Neural progenitor cell (in vitro differentiated cells): ENCODE measurements around the gene RALBP1. TPM values are rescaled to one million over a fixed set of nuclear protein-coding genes. Genes with fewer than 3 reads are reported as not detected.

Source experiments
- DNase-seq: peaks from one replicate; pipeline ENCODE4 v3.0.0-alpha.2; 2016; ENCODE audit warnings: low spot score
- H2AFZ ChIP-seq: fragments of 200-600 bp; sonication (generic); replicated peaks from 2 replicates; pipeline ENCODE4 v1.6.1; 2016; ENCODE audit warnings: antibody characterized with exemption
- H3F3A ChIP-seq: fragments of 200-600 bp; sonication (generic); 2 replicates; pipeline ENCODE4 v1.6.1; 2016; ENCODE audit warnings: antibody characterized with exemption, low read depth
- H3K27ac ChIP-seq: fragments of 200-600 bp; sonication (generic); 2 replicates; pipeline ENCODE4 v1.5.1; 2016; ENCODE audit warnings: mild to moderate bottlenecking
- H3K27me3 ChIP-seq: fragments of 200-600 bp; sonication (generic); 2 replicates; pipeline ENCODE4 v1.6.1; 2016; ENCODE audit warnings: mild to moderate bottlenecking, moderate library complexity
- H3K36me3 ChIP-seq: fragments of 200-600 bp; sonication (generic); 2 replicates; pipeline ENCODE4 v1.5.1; 2016
- H3K4me1 ChIP-seq: fragments of 200-600 bp; sonication (generic); 2 replicates; pipeline ENCODE4 v1.6.1; 2016; ENCODE audit warnings: mixed run types
- H3K4me2 ChIP-seq: fragments of 200-600 bp; sonication (generic); 2 replicates; pipeline ENCODE4 v1.6.1; 2016
- H3K4me3 ChIP-seq: fragments of 200-600 bp; sonication (generic); 2 replicates; pipeline ENCODE4 v1.5.1; 2016
- H3K79me2 ChIP-seq: fragments of 200-600 bp; sonication (generic); 2 replicates; pipeline ENCODE4 v1.6.1; 2016; ENCODE audit warnings: low read depth
- H3K9ac ChIP-seq: fragments of 200-600 bp; sonication (generic); 2 replicates; pipeline ENCODE4 v1.6.1; 2016
- H3K9me3 ChIP-seq: fragments of 200-600 bp; sonication (generic); 2 replicates; pipeline ENCODE4 v1.5.1; 2016; ENCODE audit warnings: low read depth
- H4K20me1 ChIP-seq: fragments of 200-600 bp; sonication (generic); 2 replicates; pipeline ENCODE4 v1.6.1; 2016; ENCODE audit warnings: low read depth
- H3K27ac Mint-ChIP-seq: 3 replicates; pipeline ENCODE4 v1.8.0; 2021; ENCODE audit warnings: mixed read lengths
- H3K27me3 Mint-ChIP-seq: 2 replicates; pipeline ENCODE4 v1.8.0; 2022; ENCODE audit warnings: low read depth, mild to moderate bottlenecking, inconsistent platforms, moderate library complexity, mixed read lengths; ENCODE audit not compliant: insufficient read depth
- H3K36me3 Mint-ChIP-seq: 3 replicates; pipeline ENCODE4 v1.8.0; 2021; ENCODE audit warnings: mixed read lengths
- H3K4me1 Mint-ChIP-seq: 3 replicates; pipeline ENCODE4 v1.8.0; 2021; ENCODE audit warnings: mixed read lengths
- H3K4me3 Mint-ChIP-seq: 3 replicates; pipeline ENCODE4 v1.8.0; 2021; ENCODE audit warnings: mild to moderate bottlenecking, moderate library complexity, mixed read lengths
- H3K9me3 Mint-ChIP-seq: 3 replicates; pipeline ENCODE4 v1.8.0; 2020; ENCODE audit warnings: mixed read lengths
- EZH2 ChIP-seq: fragments of 200-600 bp; sonication (generic); IDR thresholded peaks from 2 replicates; pipeline ENCODE4 v1.6.1; 2017; ENCODE audit warnings: antibody characterized with exemption, mild to moderate bottlenecking, moderate library complexity
- EZH2phosphoT487 ChIP-seq: fragments of 200-600 bp; sonication (generic); IDR thresholded peaks from 2 replicates; pipeline ENCODE4 v1.6.1; 2017; ENCODE audit warnings: antibody characterized with exemption
- total RNA-seq: library from RNA; depleted of rRNA; stranded (reverse); fragments of >200 nt; gene quantifications from 2 replicates; pipeline ENCODE4 v1.2.3, GENCODE V29; 2015; ENCODE audit warnings: low replicate concordance
- TF ChIP-seq, protein P1 (sequence below): fragments of 200-600 bp; sonication (generic); IDR thresholded peaks from 2 replicates; pipeline ENCODE4 v1.5.1; 2017; ENCODE audit warnings: antibody characterized with exemption, mild to moderate bottlenecking

The RALBP1 gene
- total RNA-seq, 1 donor from 2014 or later: 61.5 TPM

DNA sequence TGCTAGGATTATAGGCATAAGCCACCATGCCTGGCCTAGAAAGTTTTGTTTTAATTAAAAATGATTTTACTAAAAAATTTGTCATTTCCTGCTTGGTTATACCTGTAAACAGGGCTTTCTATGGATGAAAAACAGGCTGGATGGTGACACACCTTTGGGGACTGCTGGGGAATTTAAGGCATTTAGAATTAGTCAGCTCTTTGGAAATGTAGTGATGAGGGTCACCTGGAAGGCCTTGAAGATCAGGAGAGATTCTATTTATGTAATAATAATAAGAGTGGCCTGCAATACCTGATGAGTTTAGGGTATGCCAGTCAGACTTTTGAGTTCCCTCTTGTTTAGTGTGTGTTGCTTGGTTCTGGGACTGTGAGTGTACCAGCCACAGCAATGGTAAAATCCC, 51.1 kb downstream of the RALBP1 start:
- no peak overlapping the region for H2AFZ ChIP-seq
- TF ChIP-seq, protein P1, sequence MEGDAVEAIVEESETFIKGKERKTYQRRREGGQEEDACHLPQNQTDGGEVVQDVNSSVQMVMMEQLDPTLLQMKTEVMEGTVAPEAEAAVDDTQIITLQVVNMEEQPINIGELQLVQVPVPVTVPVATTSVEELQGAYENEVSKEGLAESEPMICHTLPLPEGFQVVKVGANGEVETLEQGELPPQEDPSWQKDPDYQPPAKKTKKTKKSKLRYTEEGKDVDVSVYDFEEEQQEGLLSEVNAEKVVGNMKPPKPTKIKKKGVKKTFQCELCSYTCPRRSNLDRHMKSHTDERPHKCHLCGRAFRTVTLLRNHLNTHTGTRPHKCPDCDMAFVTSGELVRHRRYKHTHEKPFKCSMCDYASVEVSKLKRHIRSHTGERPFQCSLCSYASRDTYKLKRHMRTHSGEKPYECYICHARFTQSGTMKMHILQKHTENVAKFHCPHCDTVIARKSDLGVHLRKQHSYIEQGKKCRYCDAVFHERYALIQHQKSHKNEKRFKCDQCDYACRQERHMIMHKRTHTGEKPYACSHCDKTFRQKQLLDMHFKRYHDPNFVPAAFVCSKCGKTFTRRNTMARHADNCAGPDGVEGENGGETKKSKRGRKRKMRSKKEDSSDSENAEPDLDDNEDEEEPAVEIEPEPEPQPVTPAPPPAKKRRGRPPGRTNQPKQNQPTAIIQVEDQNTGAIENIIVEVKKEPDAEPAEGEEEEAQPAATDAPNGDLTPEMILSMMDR: no peak
- no peak for TF ChIP-seq EZH2
- TF ChIP-seq EZH2phosphoT487: no peak
- DNase-seq: no peak
- peaks cover 55% of the 10 kb centered on the region for H3K36me3 Mint-ChIP-seq
- H3K4me3 Mint-ChIP-seq: no peak overlapping the region
- no peaks in the 10 kb centered on the region for H3K4me1 Mint-ChIP-seq
- no peak overlapping the region for H3K27ac ChIP-seq
- no peaks in the 10 kb centered on the region for H3K27me3 ChIP-seq
- H3K9ac ChIP-seq: no peak overlapping the region
- peaks cover 10% of the 10 kb centered on the region for H3K9me3 Mint-ChIP-seq
- H3K27me3 Mint-ChIP-seq: no peaks in the 10 kb centered on the region
- no peaks in the 10 kb centered on the region for H3F3A ChIP-seq
- H3K36me3 ChIP-seq: peaks cover 7% of the 10 kb centered on the region
- no peak overlapping the region for H3K4me3 ChIP-seq
- H3K9me3 ChIP-seq: peaks cover 7% of the 10 kb centered on the region
- no peak overlapping the region for H3K27ac Mint-ChIP-seq
- no peak overlapping the region for H3K4me2 ChIP-seq
- H4K20me1 ChIP-seq: no peaks in the 10 kb centered on the region
- H3K4me1 ChIP-seq: no peaks in the 10 kb centered on the region
- H3K79me2 ChIP-seq: no peaks in the 10 kb centered on the region

DNA sequence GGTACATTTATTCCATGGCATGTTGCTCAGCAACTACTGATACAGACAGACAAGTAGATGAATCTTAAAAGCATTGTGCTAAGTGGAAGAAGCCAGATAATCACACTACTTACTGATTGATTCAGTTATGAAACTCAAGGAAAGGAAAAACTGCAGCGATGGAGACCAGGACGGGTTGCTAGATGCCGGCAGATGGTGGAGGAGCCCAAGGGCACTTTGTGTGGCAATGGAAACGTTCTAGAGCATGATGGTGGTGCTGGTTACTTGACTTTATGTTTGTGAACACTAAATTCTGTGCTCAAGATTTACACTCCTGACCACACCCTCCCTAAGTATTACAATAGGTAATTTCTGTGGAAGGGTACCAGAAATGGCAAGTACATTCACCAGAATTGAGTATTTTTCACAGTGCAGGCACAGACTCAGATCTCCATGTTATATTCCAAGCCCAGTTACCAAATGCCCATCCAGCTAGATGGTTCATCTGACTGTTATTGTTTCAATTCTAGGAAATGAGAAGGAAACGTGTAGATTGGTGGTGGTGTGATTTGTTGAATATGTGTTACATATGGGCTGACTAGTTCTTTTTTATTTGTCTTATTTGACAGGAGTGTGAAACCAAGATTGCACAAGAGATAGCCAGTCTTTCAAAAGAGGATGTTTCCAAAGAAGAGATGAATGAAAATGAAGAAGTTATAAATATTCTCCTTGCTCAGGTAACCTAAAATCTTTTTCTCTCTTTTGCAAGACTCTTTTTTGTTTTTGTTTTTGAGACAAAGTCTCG, 55.1 kb downstream of the RALBP1 start:
- no peaks in the 10 kb centered on the region for H3K79me2 ChIP-seq
- no peak overlapping the region for H3K9ac ChIP-seq
- peaks cover 5% of the 10 kb centered on the region for H3K36me3 ChIP-seq
- peaks cover 10% of the 10 kb centered on the region for H3K9me3 Mint-ChIP-seq
- H3K4me3 Mint-ChIP-seq: no peak overlapping the region
- H3K27me3 Mint-ChIP-seq: no peaks in the 10 kb centered on the region
- no peak overlapping the region for H3K4me3 ChIP-seq
- no peak for DNase-seq
- no peak overlapping the region for H3K27ac ChIP-seq
- no peak overlapping the region for H2AFZ ChIP-seq
- no peak for TF ChIP-seq EZH2phosphoT487
- TF ChIP-seq EZH2: no peak
- TF ChIP-seq, protein P1: no peak
- no peak overlapping the region for H3K27ac Mint-ChIP-seq
- H3F3A ChIP-seq: no peaks in the 10 kb centered on the region
- no peaks in the 10 kb centered on the region for H3K27me3 ChIP-seq
- H3K36me3 Mint-ChIP-seq: peaks cover 46% of the 10 kb centered on the region
- peaks cover 8% of the 10 kb centered on the region for H3K4me1 Mint-ChIP-seq
- no peaks in the 10 kb centered on the region for H3K4me1 ChIP-seq
- H3K9me3 ChIP-seq: peaks cover 7% of the 10 kb centered on the region
- no peak overlapping the region for H3K4me2 ChIP-seq
- no peaks in the 10 kb centered on the region for H4K20me1 ChIP-seq

DNA sequence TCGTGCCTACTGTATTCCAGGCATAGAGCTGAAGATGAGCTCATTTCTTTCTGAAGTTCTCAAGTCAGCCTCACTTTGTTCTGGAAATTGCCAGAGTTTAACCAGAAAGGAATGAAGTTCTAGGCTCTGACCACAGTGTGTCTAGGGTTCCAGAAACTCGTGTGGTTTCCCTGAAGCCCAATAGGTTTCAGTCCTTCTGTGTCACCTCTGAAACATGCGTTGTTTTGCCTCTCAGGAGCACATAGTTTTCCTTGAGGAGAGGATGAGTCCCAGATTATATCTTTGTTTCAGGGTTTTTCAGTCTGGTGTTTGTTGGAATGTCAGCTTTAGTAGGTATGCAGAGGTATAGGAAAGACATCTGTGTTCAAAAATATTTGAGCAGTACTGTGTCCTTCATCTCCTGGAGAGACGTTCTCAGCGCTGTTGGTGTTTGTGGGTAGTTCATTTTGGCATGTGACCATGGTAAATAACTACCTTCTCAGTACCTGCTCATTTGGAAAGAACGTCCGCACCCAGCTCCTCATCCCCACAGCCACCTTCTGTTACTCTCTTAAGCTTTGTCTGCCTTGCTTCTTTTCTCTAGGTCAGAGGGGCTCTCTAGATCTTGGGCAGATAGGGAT, 56.6 kb downstream of the RALBP1 start:
- Histone ChIP-seq H4K20me1 (no peaks in the 10 kb centered on the region), H3K36me3 (no peaks in the 10 kb centered on the region), H3K9me3 (peaks cover 7% of the 10 kb centered on the region), H2AFZ (no peak overlapping the region), H3K27me3 (no peaks in the 10 kb centered on the region), H3K27ac (no peak overlapping the region), H3K4me3 (no peak overlapping the region), H3K79me2 (no peaks in the 10 kb centered on the region), H3F3A (no peaks in the 10 kb centered on the region), H3K9ac (no peak overlapping the region), H3K4me1 (no peaks in the 10 kb centered on the region), H3K4me2 (no peak overlapping the region)
- Mint-ChIP-seq H3K4me3 (no peak overlapping the region), H3K4me1 (peaks cover 20% of the 10 kb centered on the region), H3K9me3 (peaks cover 10% of the 10 kb centered on the region), H3K27ac (no peak overlapping the region), H3K36me3 (peaks cover 47% of the 10 kb centered on the region), H3K27me3 (no peaks in the 10 kb centered on the region)
- no peak for DNase-seq
- TF ChIP-seq, protein P1: no peak
- TF ChIP-seq EZH2 (no peak), EZH2phosphoT487 (no peak)
